22Rv1 (cell line): ENCODE measurements around the gene IL6R.

Experiments
- CTCF ChIP-seq: fragments of 450-650 bp; IDR thresholded peaks from 2 replicates; pipeline ENCODE4 v1.5.1; 2017; ENCODE audit warnings: mild to moderate bottlenecking
- ZFX ChIP-seq: fragments of 450-650 bp; IDR thresholded peaks from 2 replicates; pipeline ENCODE4 v1.6.1; 2017; ENCODE audit warnings: antibody characterized with exemption, borderline replicate concordance

GRCh38 chr1:154467434-154468102, 62.4 kb downstream of the IL6R start:
- TF ChIP-seq CTCF (no peak), ZFX (no peak)
